Keratinocyte (primary cell): ENCODE results near the gene UNC13C. TPM values are rescaled to one million over a fixed set of nuclear protein-coding genes. Genes with fewer than 3 reads are reported as not detected.

Source experiments
- DNase-seq: peaks from one replicate; pipeline ENCODE4 v3.0.0-alpha.2; 2011; ENCODE audit warnings: low read depth, missing footprints, low spot score
- FAIRE-seq: peaks from 2 replicates; lab custom pipeline; 2011; peaks lifted over from hg19 to GRCh38; lab: Jason Lieb, UNC
- H2AFZ ChIP-seq: 2 replicates; pipeline ENCODE4 v1.6.0; 2012; ENCODE audit warnings: low read length, control low read depth, inconsistent platforms; ENCODE audit not compliant: control insufficient read depth
- H3K27ac ChIP-seq: 2 replicates; pipeline ENCODE4 v1.5.1; 2011; ENCODE audit warnings: low read length; ENCODE audit not compliant: control insufficient read depth, insufficient read depth
- H3K27me3 ChIP-seq: 3 replicates; pipeline ENCODE4 v1.6.0; 2011; ENCODE audit warnings: low read length; ENCODE audit not compliant: control insufficient read depth, insufficient read depth; ENCODE audit errors: extremely low read depth
- H3K36me3 ChIP-seq, 2 experiments: 2 replicates in 1 of 2; 3 replicates in 1 of 2; pipeline ENCODE4 v1.5.1; 2011; ENCODE audit warnings: low read length in 2 of 2, mild to moderate bottlenecking in 1 of 2; ENCODE audit not compliant: control insufficient read depth in 2 of 2, insufficient read depth in 2 of 2; ENCODE audit errors: extremely low read depth in 1 of 2
- H3K4me1 ChIP-seq: 3 replicates; pipeline ENCODE4 v1.5.1; 2011; ENCODE audit warnings: low read length; ENCODE audit not compliant: control insufficient read depth, insufficient read depth; ENCODE audit errors: extremely low read depth
- H3K4me2 ChIP-seq: 3 replicates; pipeline ENCODE4 v1.6.0; 2011; ENCODE audit warnings: low read depth, low read length; ENCODE audit not compliant: control insufficient read depth, insufficient read depth; ENCODE audit errors: extremely low read depth
- H3K4me3 ChIP-seq, 3 experiments: fragments of 200-600 bp in 1 of 3; sonication (generic) in 1 of 3; 2 replicates in 2 of 3; 3 replicates in 1 of 3; pipeline ENCODE4 v1.5.1; 2011 to 2016; ENCODE audit warnings: low read length in 3 of 3, mild to moderate bottlenecking in 3 of 3, control low read depth in 2 of 3, inconsistent platforms in 1 of 3, low read depth in 1 of 3, mixed read lengths in 1 of 3, mixed run types in 1 of 3, moderate library complexity in 1 of 3; ENCODE audit not compliant: control insufficient read depth in 2 of 3, insufficient read depth in 2 of 3; ENCODE audit errors: extremely low read depth in 1 of 3
- H3K79me2 ChIP-seq: 2 replicates; pipeline ENCODE4 v1.6.0; 2012; ENCODE audit warnings: low read length; ENCODE audit not compliant: control insufficient read depth, insufficient read depth
- H3K9ac ChIP-seq: 3 replicates; pipeline ENCODE4 v1.6.0; 2011; ENCODE audit warnings: low read length; ENCODE audit not compliant: control insufficient read depth, insufficient read depth; ENCODE audit errors: extremely low read depth
- H3K9me1 ChIP-seq: 3 replicates; pipeline ENCODE4 v1.6.0; 2011; ENCODE audit warnings: low read length; ENCODE audit not compliant: control insufficient read depth, insufficient read depth; ENCODE audit errors: extremely low read depth
- H3K9me3 ChIP-seq: 2 replicates; pipeline ENCODE4 v1.5.1; 2012; ENCODE audit warnings: low read depth, low read length; ENCODE audit not compliant: control insufficient read depth
- H4K20me1 ChIP-seq: 3 replicates; pipeline ENCODE4 v1.6.0; 2011; ENCODE audit warnings: low read length; ENCODE audit not compliant: control insufficient read depth, insufficient read depth; ENCODE audit errors: extremely low read depth
- CTCF ChIP-seq, 3 experiments: IDR thresholded peaks in 1 of 3; conservative IDR thresholded peaks in 1 of 3; optimal IDR thresholded peaks in 1 of 3; 2 replicates in 2 of 3; 3 replicates in 1 of 3; pipeline versions ENCODE3 to v1.5.1; 2011; ENCODE audit warnings: low read length in 3 of 3, mild to moderate bottlenecking in 3 of 3, moderate library complexity in 2 of 3, control low read depth in 1 of 3, inconsistent platforms in 1 of 3; ENCODE audit not compliant: insufficient read depth in 2 of 3; ENCODE audit errors: extremely low read depth in 1 of 3
- EZH2 ChIP-seq: IDR thresholded peaks from one replicate; pipeline ENCODE4 v1.6.1; 2012; ENCODE audit warnings: inconsistent platforms, mild to moderate bottlenecking, low read length, moderate library complexity
- dilution Hi-C: fragments of 300-500 bp; cut with MboI; formaldehyde crosslinking; loops from one replicate; pipeline ENCODE4 v1.7.0; 2020; ENCODE audit warnings: low sequenced_read_pairs; ENCODE audit not compliant: extremely low pct_ligation_motif_present
- polyA plus RNA-seq, 5 experiments: library from polyadenylated mRNA; depleted of rRNA in 3 of 5; stranded (reverse) in 3 of 5; stranded (forward) in 1 of 5; unstranded in 1 of 5; fragments of >200 nt; gene quantifications; 1 replicate in 1 of 5; 2 replicates in 3 of 5; 3 replicates in 1 of 5; pipeline versions ENCODE4 v1.2.1 to v1.2.3, GENCODE V29; 2011 to 2012; ENCODE audit warnings: missing spikeins in 2 of 5, low read depth in 1 of 5, low replicate concordance in 1 of 5

The UNC13C gene
- polyA plus RNA-seq, 1 donor (not counting 4 experiments of a cell fraction or from before 2014, with no cell fraction given), result not detected

DNA sequence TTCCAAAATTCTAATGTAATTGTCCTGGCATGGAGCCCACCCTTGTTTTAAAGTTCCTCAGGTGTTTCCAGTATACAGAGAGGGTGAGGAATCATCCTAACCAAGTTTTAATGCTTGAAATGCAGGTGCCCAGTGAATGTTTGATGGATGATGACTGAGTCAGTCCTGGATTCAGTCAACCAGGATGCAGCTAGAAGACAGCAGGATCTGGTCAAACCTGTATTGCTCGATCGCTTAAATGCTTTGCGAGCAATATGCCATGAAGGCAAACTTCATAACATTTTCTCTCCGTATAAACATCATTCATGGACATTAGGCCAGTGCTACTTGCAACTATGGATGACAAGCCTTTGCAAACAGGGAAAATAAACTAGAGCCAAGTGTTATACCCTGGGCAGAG lies 627.3 kb downstream of the UNC13C start:
- no peaks in the 10 kb centered on the region for H3K9me3 ChIP-seq
- dilution Hi-C loops, result no loop called here
- DNase-seq (no peak), FAIRE-seq (no peak)
- no peaks in the 10 kb centered on the region for H3K9me1 ChIP-seq
- TF ChIP-seq EZH2, result no peak
- TF ChIP-seq CTCF (optimal IDR thresholded peaks at IDR 0.05 in 1 of 3, IDR thresholded peaks at IDR 0.05 in 1 of 3, conservative IDR thresholded peaks at IDR 0.05 in 1 of 3; ENCODE audit: extremely low read depth in 1 of 3, insufficient read depth in 2 of 3, low read length in 3 of 3), result no peak
- H3K4me3 ChIP-seq, result no peak overlapping the region
- no peaks in the 10 kb centered on the region for H3K4me1 ChIP-seq
- H2AFZ ChIP-seq, result no peak overlapping the region
- no peak overlapping the region for H3K9ac ChIP-seq
- no peaks in the 10 kb centered on the region for H3K36me3 ChIP-seq
- H3K27ac ChIP-seq, result no peak overlapping the region
- no peaks in the 10 kb centered on the region for H3K27me3 ChIP-seq
- H3K79me2 ChIP-seq, result no peaks in the 10 kb centered on the region
- H4K20me1 ChIP-seq, result no peaks in the 10 kb centered on the region
- H3K4me2 ChIP-seq, result no peak overlapping the region

- Histone ChIP-seq H3K27me3 (no peaks in the 10 kb centered on the region), H3K36me3 (no peaks in the 10 kb centered on the region), H3K4me1 (no peaks in the 10 kb centered on the region), H3K27ac (no peak overlapping the region), H4K20me1 (no peaks in the 10 kb centered on the region), H2AFZ (no peak overlapping the region), H3K79me2 (no peaks in the 10 kb centered on the region), H3K4me3 (no peak overlapping the region), H3K4me2 (no peak overlapping the region), H3K9me3 (no peaks in the 10 kb centered on the region), H3K9ac (no peak overlapping the region), H3K9me1 (no peaks in the 10 kb centered on the region)
- DNase-seq, result no peak
- FAIRE-seq, result no peak
- no peak for TF ChIP-seq EZH2
- no peak for TF ChIP-seq CTCF (optimal IDR thresholded peaks at IDR 0.05 in 1 of 3, IDR thresholded peaks at IDR 0.05 in 1 of 3, conservative IDR thresholded peaks at IDR 0.05 in 1 of 3; ENCODE audit: extremely low read depth in 1 of 3, insufficient read depth in 2 of 3, low read length in 3 of 3)
- dilution Hi-C loops, result no loop called here
These were observed 630.9 kb downstream of the UNC13C start for GRCh38 chr15:54608876-54609835.
